OCI-LY1 (cell line): ENCODE measurements around the gene ATF7IP2.

Experiments
- H2AFZ ChIP-seq: fragments of 200-600 bp; sonication (generic), shearing (Covaris generic); 2 replicates; pipeline ENCODE4 v1.6.0; 2014; ENCODE audit warnings: antibody characterized with exemption, mild to moderate bottlenecking, low read length
- H3F3A ChIP-seq: fragments of 200-600 bp; sonication (generic), shearing (Covaris generic); 2 replicates; pipeline ENCODE4 v1.6.0; 2014; ENCODE audit warnings: mild to moderate bottlenecking, antibody characterized with exemption, low read length, moderate library complexity; ENCODE audit not compliant: insufficient read depth
- H3K27ac ChIP-seq: fragments of 200-600 bp; sonication (generic); 2 replicates; pipeline ENCODE4 v1.5.1; 2014; ENCODE audit warnings: low read length, mixed run types, mild to moderate bottlenecking, low read depth; ENCODE audit not compliant: poor library complexity, severe bottlenecking
- H3K27me3 ChIP-seq: fragments of 200-600 bp; sonication (generic); 2 replicates; pipeline ENCODE4 v1.6.0; 2014; ENCODE audit warnings: antibody characterized with exemption, mild to moderate bottlenecking, low read length, moderate library complexity; ENCODE audit not compliant: insufficient read depth
- H3K36me3 ChIP-seq: fragments of 200-600 bp; sonication (generic); 2 replicates; pipeline ENCODE4 v1.6.1; 2014; ENCODE audit warnings: mild to moderate bottlenecking, antibody characterized with exemption, low read length, moderate library complexity, mixed read lengths; ENCODE audit not compliant: insufficient read depth
- H3K4me1 ChIP-seq: fragments of 200-600 bp; sonication (generic); 2 replicates; pipeline ENCODE4 v1.5.1; 2014; ENCODE audit warnings: mild to moderate bottlenecking, low read length, moderate library complexity; ENCODE audit not compliant: insufficient read depth, severe bottlenecking
- H3K4me2 ChIP-seq: fragments of 200-600 bp; sonication (generic), shearing (Covaris generic); 2 replicates; pipeline ENCODE4 v1.6.1; 2014; ENCODE audit warnings: low read length
- H3K4me3 ChIP-seq: fragments of 200-600 bp; sonication (generic); 2 replicates; pipeline ENCODE4 v1.5.1; 2014; ENCODE audit warnings: low read length, low read depth, mild to moderate bottlenecking, mixed read lengths; ENCODE audit not compliant: poor library complexity, severe bottlenecking
- H3K79me2 ChIP-seq: fragments of 200-600 bp; shearing (Covaris generic); 2 replicates; pipeline ENCODE4 v1.6.1; 2016; ENCODE audit warnings: mixed run types, low read length, mixed read lengths; ENCODE audit not compliant: insufficient read depth
- H3K9ac ChIP-seq: fragments of 200-600 bp; sonication (generic), shearing (Covaris generic); 2 replicates; pipeline ENCODE4 v1.6.1; 2014; ENCODE audit warnings: mild to moderate bottlenecking, low read length, mixed read lengths
- H3K9me2 ChIP-seq: fragments of 200-600 bp; sonication (generic), shearing (Covaris generic); 2 replicates; pipeline ENCODE4 v1.6.1; 2014; ENCODE audit warnings: low read depth, mild to moderate bottlenecking, low read length, mixed read lengths
- H3K9me3 ChIP-seq: fragments of 200-600 bp; shearing (Covaris generic); 2 replicates; pipeline ENCODE4 v1.6.1; 2014; ENCODE audit warnings: low read length, mixed read lengths
- H4K20me1 ChIP-seq: fragments of 200-600 bp; sonication (generic), shearing (Covaris generic); 2 replicates; pipeline ENCODE4 v1.6.0; 2016; ENCODE audit warnings: mild to moderate bottlenecking, low read length; ENCODE audit not compliant: insufficient read depth
- CTCF ChIP-seq: fragments of 200-600 bp; sonication (generic), shearing (Covaris generic); IDR thresholded peaks from 2 replicates; pipeline ENCODE4 v1.5.1; 2017; ENCODE audit warnings: mild to moderate bottlenecking, antibody characterized with exemption, low read length, moderate library complexity, mixed read lengths
- EZH2 ChIP-seq: fragments of 200-600 bp; sonication (generic), shearing (Covaris generic); IDR thresholded peaks from 2 replicates; pipeline ENCODE4 v1.8.0; 2017; ENCODE audit warnings: borderline replicate concordance, mixed run types, mild to moderate bottlenecking, antibody characterized with exemption, low read length, moderate library complexity, mixed read lengths

The ATF7IP2 gene

GRCh38 chr16:10490141-10490540, 104.3 kb downstream of the ATF7IP2 start:
- H3F3A ChIP-seq = no peaks in the 10 kb centered on the region
- H3K79me2 ChIP-seq = no peaks in the 10 kb centered on the region
- no peak overlapping the region for H3K4me3 ChIP-seq
- TF ChIP-seq EZH2 = no peak
- TF ChIP-seq CTCF = no peak
- H3K9ac ChIP-seq = no peak overlapping the region
- H4K20me1 ChIP-seq = no peaks in the 10 kb centered on the region
- no peak overlapping the region for H3K4me2 ChIP-seq
- H3K27me3 ChIP-seq = no peaks in the 10 kb centered on the region
- peaks cover 9% of the 10 kb centered on the region; the same call in 1 of the 2 replicates for H3K9me3 ChIP-seq
- no peaks in the 10 kb centered on the region for H3K4me1 ChIP-seq
- no peak overlapping the region for H3K27ac ChIP-seq
- H3K36me3 ChIP-seq = no peaks in the 10 kb centered on the region; the same call in 1 of the 2 replicates
- no peak overlapping the region for H2AFZ ChIP-seq
- H3K9me2 ChIP-seq = no peaks in the 10 kb centered on the region

- Histone ChIP-seq H3K27me3 (no peaks in the 10 kb centered on the region), H3K9me2 (no peaks in the 10 kb centered on the region), H2AFZ (no peak overlapping the region), H3K9ac (no peak overlapping the region), H3K9me3 (peaks cover 10% of the 10 kb centered on the region; the same call in 1 of the 2 replicates), H4K20me1 (no peaks in the 10 kb centered on the region), H3K79me2 (no peaks in the 10 kb centered on the region), H3K36me3 (no peaks in the 10 kb centered on the region), H3K4me3 (no peak overlapping the region), H3K27ac (no peak overlapping the region), H3K4me1 (no peaks in the 10 kb centered on the region), H3K4me2 (no peak overlapping the region), H3F3A (no peaks in the 10 kb centered on the region)
- TF ChIP-seq CTCF (no peak), EZH2 (no peak)
Measured at GRCh38 chr16:10493276-10493675, 107.4 kb downstream of the ATF7IP2 start.

- Histone ChIP-seq H3K79me2 (no peaks in the 10 kb centered on the region), H3K9me2 (no peaks in the 10 kb centered on the region), H3F3A (no peaks in the 10 kb centered on the region)
Measured at GRCh38 chr16:10494343-10495030, 108.6 kb downstream of the ATF7IP2 start.

More at GRCh38 chr16:10494343-10495030, 108.6 kb downstream of the ATF7IP2 start:
- Histone ChIP-seq H4K20me1 (no peaks in the 10 kb centered on the region), H3K27me3 (no peaks in the 10 kb centered on the region), H3K4me1 (no peaks in the 10 kb centered on the region), H3K4me3 (no peak overlapping the region), H3K9me3 (peaks cover 10% of the 10 kb centered on the region; the same call in 1 of the 2 replicates), H3K4me2 (no peak overlapping the region), H3K27ac (no peak overlapping the region), H3K9ac (no peak overlapping the region), H2AFZ (no peak overlapping the region), H3K36me3 (no peaks in the 10 kb centered on the region)
- no peak for TF ChIP-seq CTCF
